ENCODE data around the gene HRG. TPM values are rescaled to one million over a fixed set of nuclear protein-coding genes. Genes with fewer than 3 reads are reported as not detected.

Gene HRG
- polyA plus RNA-seq, 5 donors, result 0.09 to 1.1 (median 0.11) TPM; not detected in 1

Other genes with a start within 250 kb of the HRG start
- gene CRYGS, start 121.6 kb upstream of the HRG start, polyA plus RNA-seq (ENCODE audit: insufficient read depth in 1 of 5, insufficient read length in 5 of 5, low replicate concordance in 1 of 5), result 10 to 100 TPM in 3 of 5 donors, 1 to 10 TPM in 2; 8.0 to 10.8 (median 10.4) TPM
- 10 to 100 TPM; 16.7 to 22.1 (median 19.6) TPM for gene TBCCD1, start 98.7 kb upstream of the HRG start, polyA plus RNA-seq (ENCODE audit: insufficient read depth in 1 of 5, insufficient read length in 5 of 5, low replicate concordance in 1 of 5)
- 10 to 100 TPM; 58.1 to 70.7 (median 61.3) TPM for gene DNAJB11, start 95.3 kb upstream of the HRG start, polyA plus RNA-seq (ENCODE audit: insufficient read depth in 1 of 5, insufficient read length in 5 of 5, low replicate concordance in 1 of 5)
- 10 to 100 TPM in 1 of 5 donors, under 1 TPM in 1, not detected in 3; 0.15 to 35.6 TPM for gene AHSG, start 53.0 kb upstream of the HRG start, polyA plus RNA-seq (ENCODE audit: insufficient read depth in 1 of 5, insufficient read length in 5 of 5, low replicate concordance in 1 of 5)
- gene FETUB, start 25.6 kb upstream of the HRG start, polyA plus RNA-seq (ENCODE audit: insufficient read depth in 1 of 5, insufficient read length in 5 of 5, low replicate concordance in 1 of 5), result under 1 TPM in 1 of 5 donors, not detected in 4; 0.33 TPM
- gene KNG1, start 51.3 kb downstream of the HRG start, polyA plus RNA-seq (ENCODE audit: insufficient read depth in 1 of 5, insufficient read length in 5 of 5, low replicate concordance in 1 of 5), result 1 to 10 TPM in 1 of 5 donors, under 1 TPM in 1, not detected in 3; 0.90 to 4.1 TPM
- 100 to 1,000 TPM; 712 to 981 (median 857) TPM for gene EIF4A2, start 117.6 kb downstream of the HRG start, polyA plus RNA-seq (ENCODE audit: insufficient read depth in 1 of 5, insufficient read length in 5 of 5, low replicate concordance in 1 of 5)
- gene RFC4, start 140.5 kb downstream of the HRG start, polyA plus RNA-seq (ENCODE audit: insufficient read depth in 1 of 5, insufficient read length in 5 of 5, low replicate concordance in 1 of 5), result 10 to 100 TPM; 40.7 to 56.6 (median 49.2) TPM
- under 1 TPM; 0.03 to 0.07 (median 0.05) TPM for gene ADIPOQ, start 176.7 kb downstream of the HRG start, polyA plus RNA-seq (ENCODE audit: insufficient read depth in 1 of 5, insufficient read length in 5 of 5, low replicate concordance in 1 of 5)

All from right lung (tissue), 5 donors.